Liver (tissue), 9 donors: Measurements from ENCODE around the gene NEK2. TPM values are rescaled to one million over a fixed set of nuclear protein-coding genes. Genes with fewer than 3 reads are reported as not detected.

Experiments
- DNase-seq: peaks from one replicate; pipeline ENCODE4 v3.0.0-alpha.2; 2017; ENCODE audit warnings: low spot score
- H3K27ac ChIP-seq, 2 donors: one replicate each; pipeline ENCODE4 v1.7.0; 2013; ENCODE audit warnings: inconsistent platforms in 2 of 2, low read length in 2 of 2, control low read depth in 1 of 2, low read depth in 1 of 2, mild to moderate bottlenecking in 1 of 2
- H3K27me3 ChIP-seq, 4 donors: one replicate each; pipeline versions ENCODE4 v1.6.1 to v1.7.0; 2013; ENCODE audit warnings: low read length in 3 of 4, inconsistent platforms in 1 of 4, mild to moderate bottlenecking in 1 of 4, moderate library complexity in 1 of 4; ENCODE audit not compliant: control insufficient read depth in 4 of 4, insufficient read depth in 4 of 4
- H3K36me3 ChIP-seq, 4 donors: one replicate each; pipeline versions ENCODE4 v1.6.1 to v1.7.0; 2013; ENCODE audit warnings: low read length in 3 of 4, mild to moderate bottlenecking in 3 of 4, low read depth in 1 of 4, moderate library complexity in 1 of 4; ENCODE audit not compliant: control insufficient read depth in 4 of 4, insufficient read depth in 3 of 4
- H3K4me1 ChIP-seq, 4 donors: one replicate each; pipeline versions ENCODE4 v1.6.1 to v1.7.0; 2013; ENCODE audit warnings: low read length in 3 of 4, mild to moderate bottlenecking in 3 of 4, moderate library complexity in 1 of 4; ENCODE audit not compliant: control insufficient read depth in 4 of 4, insufficient read depth in 4 of 4
- H3K4me3 ChIP-seq, 3 donors: one replicate each; pipeline versions ENCODE4 v1.6.1 to v1.7.0; 2013; ENCODE audit warnings: low read length in 3 of 3, control low read depth in 1 of 3, low read depth in 1 of 3, mild to moderate bottlenecking in 1 of 3
- H3K9ac ChIP-seq, 2 donors: one replicate each; pipeline ENCODE4 v1.7.0; 2013; ENCODE audit warnings: low read length in 2 of 2, mild to moderate bottlenecking in 2 of 2, moderate library complexity in 2 of 2, control low read depth in 1 of 2, low read depth in 1 of 2
- H3K9me3 ChIP-seq, 4 donors: one replicate each; pipeline versions ENCODE4 v1.6.1 to v1.7.0; 2013; ENCODE audit warnings: low read length in 3 of 4; ENCODE audit not compliant: control insufficient read depth in 4 of 4
- EGR1 ChIP-seq, 2 donors: IDR thresholded peaks; 2 replicates each; pipeline ENCODE4 v1.6.1; 2016 to 2018; ENCODE audit warnings: antibody characterized with exemption in 2 of 2, low read depth in 2 of 2
- FOXA1 ChIP-seq: IDR thresholded peaks from 2 replicates; pipeline ENCODE4 v1.6.1; 2016; ENCODE audit warnings: antibody characterized with exemption
- FOXA2 ChIP-seq: IDR thresholded peaks from 2 replicates; pipeline ENCODE4 v1.6.1; 2016; ENCODE audit warnings: antibody characterized with exemption
- GABPA ChIP-seq, 2 donors: IDR thresholded peaks in 1 of 2; conservative IDR thresholded peaks in 1 of 2; 2 replicates each; pipeline ENCODE4 v1.6.1; 2016; ENCODE audit warnings: antibody characterized with exemption in 2 of 2, mild to moderate bottlenecking in 1 of 2, moderate library complexity in 1 of 2
- HNF4A ChIP-seq, 2 donors: conservative IDR thresholded peaks; 2 replicates each; pipeline ENCODE4 v1.6.1; 2016; ENCODE audit warnings: antibody characterized with exemption in 2 of 2, mild to moderate bottlenecking in 2 of 2
- HNF4G ChIP-seq: IDR thresholded peaks from 2 replicates; pipeline ENCODE4 v1.6.1; 2016; ENCODE audit warnings: antibody characterized with exemption
- JUND ChIP-seq, 2 donors: IDR thresholded peaks; 2 replicates each; pipeline ENCODE4 v1.6.1; 2016; ENCODE audit warnings: antibody characterized with exemption in 2 of 2
- NR2F2 ChIP-seq: IDR thresholded peaks from 2 replicates; pipeline ENCODE4 v1.6.1; 2016; ENCODE audit warnings: antibody characterized with exemption
- RAD21 ChIP-seq, 2 donors: IDR thresholded peaks; 2 replicates each; pipeline ENCODE4 v1.6.1; 2016; ENCODE audit warnings: antibody characterized with exemption in 2 of 2, mild to moderate bottlenecking in 2 of 2
- RXRA ChIP-seq, 2 donors: IDR thresholded peaks; 2 replicates each; pipeline ENCODE4 v1.6.1; 2017 to 2018; ENCODE audit warnings: antibody characterized with exemption in 2 of 2, mild to moderate bottlenecking in 1 of 2
- SP1 ChIP-seq: IDR thresholded peaks from 2 replicates; pipeline ENCODE4 v1.6.1; 2018; ENCODE audit warnings: antibody characterized with exemption, mild to moderate bottlenecking
- TAF1 ChIP-seq: conservative IDR thresholded peaks from 2 replicates; pipeline ENCODE4 v1.6.1; 2016; ENCODE audit warnings: antibody characterized with exemption, mild to moderate bottlenecking
- WGBS: extraction: QIAGEN DNeasy Blood & Tissue Kit; methylation state at CpG from one replicate; pipeline ENCODE4 v1.1.7; 2013; 5-methylcytosine and 5-hydroxymethylcytosine counted together
- polyA plus RNA-seq, 2 donors: library from polyadenylated mRNA; stranded (reverse) in 1 of 2; unstranded in 1 of 2; fragments of 200-250 nt in 1 of 2; fragments of >200 nt in 1 of 2; fragmentation: Nextera tagmentation in 1 of 2; extraction: Ambion mirVana in 1 of 2; gene quantifications; one replicate each; pipeline versions ENCODE4 v1.2.1 to v1.2.3, GENCODE V29; 2013 to 2015
- total RNA-seq, 2 donors: library from RNA; depleted of rRNA; stranded (reverse); fragments of >200 nt; gene quantifications; one replicate each; pipeline ENCODE4 v1.2.3, GENCODE V29; 2014
- TF ChIP-seq, protein P1 (sequence below): IDR thresholded peaks from 2 replicates; pipeline ENCODE4 v1.6.1; 2016; ENCODE audit warnings: antibody characterized with exemption, mild to moderate bottlenecking
- TF ChIP-seq, protein P2 (sequence below): IDR thresholded peaks from 2 replicates; pipeline ENCODE4 v1.6.1; 2016; ENCODE audit warnings: antibody characterized with exemption
- TF ChIP-seq, protein P3 (sequence below): fragments of 150-350 bp; IDR thresholded peaks from 2 replicates; pipeline ENCODE4 v1.5.1; 2017; ENCODE audit warnings: improper control_type of control experiment, low read depth, low read length; ENCODE audit not compliant: missing input control
- TF ChIP-seq, protein P4 (sequence below): IDR thresholded peaks from 2 replicates; pipeline ENCODE4 v1.6.1; 2016; ENCODE audit warnings: antibody characterized with exemption
- TF ChIP-seq, protein P5 (sequence below): IDR thresholded peaks from 2 replicates; pipeline ENCODE4 v1.6.1; 2016; ENCODE audit warnings: antibody characterized with exemption
- donor health status: healthy.
- donor health status: healthy.
- donor health status: healthy.
- donor health status: healthy.
- donor health status: healthy.

NEK2 gene
- total and polyA plus RNA-seq, 4 donors = 0.29 to 25.7 (median 1.3) TPM; not detected in 1

DNA sequence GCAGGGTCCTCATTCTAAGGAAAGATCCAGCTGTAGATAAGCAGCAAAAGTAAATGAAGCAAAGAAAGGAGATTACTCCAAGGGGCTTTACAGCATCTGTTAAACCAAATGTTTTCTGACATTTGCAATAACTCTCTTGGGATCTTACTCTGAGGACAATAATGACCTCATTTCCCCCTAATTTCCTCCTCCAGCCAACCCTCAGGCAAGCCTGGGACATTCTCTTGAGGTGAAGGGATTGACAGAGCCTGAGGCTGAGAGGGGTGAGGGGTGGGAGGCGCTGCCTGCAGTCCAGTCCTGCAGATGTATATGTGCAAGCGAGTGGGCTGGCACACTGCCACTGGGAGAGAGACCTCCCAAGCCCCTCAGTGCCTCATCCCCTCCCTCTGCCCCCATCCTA lies 40.5 kb upstream of the NEK2 start:
- Histone ChIP-seq H3K27me3 (no peaks in the 10 kb centered on the region), H3K36me3 (no peaks in the 10 kb centered on the region), H3K4me3 (no peak overlapping the region), H3K27ac (no peak overlapping the region), H3K9ac (no peak overlapping the region), H3K9me3 (no peaks in the 10 kb centered on the region), H3K4me1 (no peaks in the 10 kb centered on the region)
- WGBS = 92% methylated on average over 2 of the region's 2 CpGs
- TF ChIP-seq EGR1 (IDR thresholded peaks at IDR 0.05; ENCODE audit: low read depth in 2 of 2) (no peak), RXRA (IDR thresholded peaks at IDR 0.05) (no peak), NR2F2 (no peak), TAF1 (no peak), RAD21 (IDR thresholded peaks at IDR 0.05) (no peak), GABPA (IDR thresholded peaks at IDR 0.05 in 1 of 2, conservative IDR thresholded peaks at IDR 0.05 in 1 of 2) (no peak), HNF4G (no peak), FOXA2 (no peak), HNF4A (conservative IDR thresholded peaks at IDR 0.05) (no peak), FOXA1 (no peak), SP1 (no peak), JUND (IDR thresholded peaks at IDR 0.05) (no peak)
- TF ChIP-seq, protein P1, sequence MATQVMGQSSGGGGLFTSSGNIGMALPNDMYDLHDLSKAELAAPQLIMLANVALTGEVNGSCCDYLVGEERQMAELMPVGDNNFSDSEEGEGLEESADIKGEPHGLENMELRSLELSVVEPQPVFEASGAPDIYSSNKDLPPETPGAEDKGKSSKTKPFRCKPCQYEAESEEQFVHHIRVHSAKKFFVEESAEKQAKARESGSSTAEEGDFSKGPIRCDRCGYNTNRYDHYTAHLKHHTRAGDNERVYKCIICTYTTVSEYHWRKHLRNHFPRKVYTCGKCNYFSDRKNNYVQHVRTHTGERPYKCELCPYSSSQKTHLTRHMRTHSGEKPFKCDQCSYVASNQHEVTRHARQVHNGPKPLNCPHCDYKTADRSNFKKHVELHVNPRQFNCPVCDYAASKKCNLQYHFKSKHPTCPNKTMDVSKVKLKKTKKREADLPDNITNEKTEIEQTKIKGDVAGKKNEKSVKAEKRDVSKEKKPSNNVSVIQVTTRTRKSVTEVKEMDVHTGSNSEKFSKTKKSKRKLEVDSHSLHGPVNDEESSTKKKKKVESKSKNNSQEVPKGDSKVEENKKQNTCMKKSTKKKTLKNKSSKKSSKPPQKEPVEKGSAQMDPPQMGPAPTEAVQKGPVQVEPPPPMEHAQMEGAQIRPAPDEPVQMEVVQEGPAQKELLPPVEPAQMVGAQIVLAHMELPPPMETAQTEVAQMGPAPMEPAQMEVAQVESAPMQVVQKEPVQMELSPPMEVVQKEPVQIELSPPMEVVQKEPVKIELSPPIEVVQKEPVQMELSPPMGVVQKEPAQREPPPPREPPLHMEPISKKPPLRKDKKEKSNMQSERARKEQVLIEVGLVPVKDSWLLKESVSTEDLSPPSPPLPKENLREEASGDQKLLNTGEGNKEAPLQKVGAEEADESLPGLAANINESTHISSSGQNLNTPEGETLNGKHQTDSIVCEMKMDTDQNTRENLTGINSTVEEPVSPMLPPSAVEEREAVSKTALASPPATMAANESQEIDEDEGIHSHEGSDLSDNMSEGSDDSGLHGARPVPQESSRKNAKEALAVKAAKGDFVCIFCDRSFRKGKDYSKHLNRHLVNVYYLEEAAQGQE = no peak
- TF ChIP-seq, protein P2, sequence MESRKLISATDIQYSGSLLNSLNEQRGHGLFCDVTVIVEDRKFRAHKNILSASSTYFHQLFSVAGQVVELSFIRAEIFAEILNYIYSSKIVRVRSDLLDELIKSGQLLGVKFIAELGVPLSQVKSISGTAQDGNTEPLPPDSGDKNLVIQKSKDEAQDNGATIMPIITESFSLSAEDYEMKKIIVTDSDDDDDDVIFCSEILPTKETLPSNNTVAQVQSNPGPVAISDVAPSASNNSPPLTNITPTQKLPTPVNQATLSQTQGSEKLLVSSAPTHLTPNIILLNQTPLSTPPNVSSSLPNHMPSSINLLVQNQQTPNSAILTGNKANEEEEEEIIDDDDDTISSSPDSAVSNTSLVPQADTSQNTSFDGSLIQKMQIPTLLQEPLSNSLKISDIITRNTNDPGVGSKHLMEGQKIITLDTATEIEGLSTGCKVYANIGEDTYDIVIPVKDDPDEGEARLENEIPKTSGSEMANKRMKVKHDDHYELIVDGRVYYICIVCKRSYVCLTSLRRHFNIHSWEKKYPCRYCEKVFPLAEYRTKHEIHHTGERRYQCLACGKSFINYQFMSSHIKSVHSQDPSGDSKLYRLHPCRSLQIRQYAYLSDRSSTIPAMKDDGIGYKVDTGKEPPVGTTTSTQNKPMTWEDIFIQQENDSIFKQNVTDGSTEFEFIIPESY = no peak
- TF ChIP-seq, protein P3, sequence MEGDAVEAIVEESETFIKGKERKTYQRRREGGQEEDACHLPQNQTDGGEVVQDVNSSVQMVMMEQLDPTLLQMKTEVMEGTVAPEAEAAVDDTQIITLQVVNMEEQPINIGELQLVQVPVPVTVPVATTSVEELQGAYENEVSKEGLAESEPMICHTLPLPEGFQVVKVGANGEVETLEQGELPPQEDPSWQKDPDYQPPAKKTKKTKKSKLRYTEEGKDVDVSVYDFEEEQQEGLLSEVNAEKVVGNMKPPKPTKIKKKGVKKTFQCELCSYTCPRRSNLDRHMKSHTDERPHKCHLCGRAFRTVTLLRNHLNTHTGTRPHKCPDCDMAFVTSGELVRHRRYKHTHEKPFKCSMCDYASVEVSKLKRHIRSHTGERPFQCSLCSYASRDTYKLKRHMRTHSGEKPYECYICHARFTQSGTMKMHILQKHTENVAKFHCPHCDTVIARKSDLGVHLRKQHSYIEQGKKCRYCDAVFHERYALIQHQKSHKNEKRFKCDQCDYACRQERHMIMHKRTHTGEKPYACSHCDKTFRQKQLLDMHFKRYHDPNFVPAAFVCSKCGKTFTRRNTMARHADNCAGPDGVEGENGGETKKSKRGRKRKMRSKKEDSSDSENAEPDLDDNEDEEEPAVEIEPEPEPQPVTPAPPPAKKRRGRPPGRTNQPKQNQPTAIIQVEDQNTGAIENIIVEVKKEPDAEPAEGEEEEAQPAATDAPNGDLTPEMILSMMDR = no peak
- TF ChIP-seq, protein P4, sequence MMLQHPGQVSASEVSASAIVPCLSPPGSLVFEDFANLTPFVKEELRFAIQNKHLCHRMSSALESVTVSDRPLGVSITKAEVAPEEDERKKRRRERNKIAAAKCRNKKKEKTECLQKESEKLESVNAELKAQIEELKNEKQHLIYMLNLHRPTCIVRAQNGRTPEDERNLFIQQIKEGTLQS = no peak
- TF ChIP-seq, protein P5, sequence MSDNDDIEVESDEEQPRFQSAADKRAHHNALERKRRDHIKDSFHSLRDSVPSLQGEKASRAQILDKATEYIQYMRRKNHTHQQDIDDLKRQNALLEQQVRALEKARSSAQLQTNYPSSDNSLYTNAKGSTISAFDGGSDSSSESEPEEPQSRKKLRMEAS = no peak
- no peak for DNase-seq

DNA sequence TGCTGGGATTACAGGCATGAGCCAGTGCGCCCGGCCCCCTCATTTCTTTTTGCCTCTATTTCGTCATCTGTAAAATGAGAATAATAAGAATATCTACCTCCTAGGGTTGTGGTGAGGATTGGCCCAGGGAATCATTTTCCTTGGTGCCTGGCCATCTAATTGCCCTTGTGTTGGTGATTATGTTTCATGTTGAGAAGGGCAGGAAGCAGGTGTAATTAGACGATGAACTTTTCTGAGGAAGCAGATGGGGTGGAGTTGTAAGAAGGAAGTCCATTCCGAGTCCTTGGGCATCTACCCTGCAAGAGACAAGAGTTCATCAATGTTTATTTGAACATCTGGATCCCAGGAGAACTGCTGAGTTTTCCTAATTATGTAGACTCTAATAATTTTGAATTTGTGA lies 38.7 kb upstream of the NEK2 start:
- no peaks in the 10 kb centered on the region for H3K27me3 ChIP-seq
- no peaks in the 10 kb centered on the region for H3K9me3 ChIP-seq
- no peak overlapping the region for H3K4me3 ChIP-seq
- no peaks in the 10 kb centered on the region for H3K36me3 ChIP-seq
- DNase-seq = no peak
- H3K4me1 ChIP-seq = no peaks in the 10 kb centered on the region
- H3K9ac ChIP-seq = no peak overlapping the region
- WGBS = 85% methylated on average over 5 of the region's 5 CpGs
- no peak overlapping the region for H3K27ac ChIP-seq
- TF ChIP-seq, protein P2 = no peak
- TF ChIP-seq EGR1 (IDR thresholded peaks at IDR 0.05; ENCODE audit: low read depth in 2 of 2) (no peak), RAD21 (IDR thresholded peaks at IDR 0.05) (no peak), FOXA1 (no peak), JUND (IDR thresholded peaks at IDR 0.05) (no peak), GABPA (IDR thresholded peaks at IDR 0.05 in 1 of 2, conservative IDR thresholded peaks at IDR 0.05 in 1 of 2) (no peak), RXRA (IDR thresholded peaks at IDR 0.05) (no peak), TAF1 (no peak), HNF4A (conservative IDR thresholded peaks at IDR 0.05) (no peak), HNF4G (no peak), SP1 (no peak), FOXA2 (no peak)
- TF ChIP-seq, protein P3 = no peak
- TF ChIP-seq, protein P5 = no peak
